Measurements from ENCODE around the gene NES.

DNA sequence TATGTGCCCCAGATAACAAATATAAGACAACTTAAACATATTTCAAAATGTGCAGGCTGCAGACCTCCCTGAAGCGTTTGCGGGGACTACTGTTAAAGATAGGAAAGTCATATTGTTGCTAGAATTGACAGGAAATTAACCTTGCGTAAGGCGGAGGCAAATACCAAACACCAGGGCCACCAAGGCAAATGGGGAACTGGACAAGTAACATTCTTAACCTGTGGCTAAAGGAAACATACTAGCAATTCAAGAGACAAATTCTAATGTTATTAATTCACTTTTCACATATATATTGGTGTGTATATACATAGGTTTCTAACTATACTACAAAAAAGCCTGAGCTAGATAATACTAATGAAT is 51.1 kb downstream of the NES start:
- TF ChIP-seq, protein P1, sequence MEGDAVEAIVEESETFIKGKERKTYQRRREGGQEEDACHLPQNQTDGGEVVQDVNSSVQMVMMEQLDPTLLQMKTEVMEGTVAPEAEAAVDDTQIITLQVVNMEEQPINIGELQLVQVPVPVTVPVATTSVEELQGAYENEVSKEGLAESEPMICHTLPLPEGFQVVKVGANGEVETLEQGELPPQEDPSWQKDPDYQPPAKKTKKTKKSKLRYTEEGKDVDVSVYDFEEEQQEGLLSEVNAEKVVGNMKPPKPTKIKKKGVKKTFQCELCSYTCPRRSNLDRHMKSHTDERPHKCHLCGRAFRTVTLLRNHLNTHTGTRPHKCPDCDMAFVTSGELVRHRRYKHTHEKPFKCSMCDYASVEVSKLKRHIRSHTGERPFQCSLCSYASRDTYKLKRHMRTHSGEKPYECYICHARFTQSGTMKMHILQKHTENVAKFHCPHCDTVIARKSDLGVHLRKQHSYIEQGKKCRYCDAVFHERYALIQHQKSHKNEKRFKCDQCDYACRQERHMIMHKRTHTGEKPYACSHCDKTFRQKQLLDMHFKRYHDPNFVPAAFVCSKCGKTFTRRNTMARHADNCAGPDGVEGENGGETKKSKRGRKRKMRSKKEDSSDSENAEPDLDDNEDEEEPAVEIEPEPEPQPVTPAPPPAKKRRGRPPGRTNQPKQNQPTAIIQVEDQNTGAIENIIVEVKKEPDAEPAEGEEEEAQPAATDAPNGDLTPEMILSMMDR (IDR thresholded peaks at IDR 0.05; ENCODE audit: low read length): no peak
- TF ChIP-seq EZH2 (IDR thresholded peaks at IDR 0.05; ENCODE audit: borderline replicate concordance, low read length): no peak
